GM23338 (cell line): ENCODE data around the gene RBM19. TPM values are rescaled to one million over a fixed set of nuclear protein-coding genes. Genes with fewer than 3 reads are reported as not detected.

Experiments
- ATAC-seq: fragments of 200-7000 bp; cut with Tn5 transposase; 3 replicates; pipeline ENCODE4 v1.9.1; 2020
- DNase-seq: peaks from one replicate; pipeline ENCODE4 v3.0.0-alpha.2; 2015; ENCODE audit warnings: low spot score
- H2AFZ ChIP-seq: fragments of 200-600 bp; sonication (generic); 2 replicates; pipeline ENCODE4 v1.8.0; 2016; ENCODE audit warnings: antibody characterized with exemption, mild to moderate bottlenecking, moderate library complexity
- H3F3A ChIP-seq: fragments of 200-600 bp; sonication (generic); replicated peaks from 2 replicates; pipeline ENCODE4 v1.8.0; 2017; ENCODE audit warnings: antibody characterized with exemption, mixed run types, low read depth
- H3K27ac ChIP-seq: fragments of 200-600 bp; sonication (generic); 2 replicates; pipeline ENCODE4 v1.6.1; 2016; ENCODE audit warnings: low read depth
- H3K27me3 ChIP-seq: fragments of 200-600 bp; sonication (generic); 2 replicates; pipeline ENCODE4 v1.8.0; 2016; ENCODE audit warnings: mild to moderate bottlenecking, mixed run types, moderate library complexity; ENCODE audit not compliant: insufficient read depth
- H3K36me3 ChIP-seq: fragments of 200-600 bp; sonication (generic); 2 replicates; pipeline ENCODE4 v1.8.0; 2016; ENCODE audit warnings: mild to moderate bottlenecking; ENCODE audit not compliant: insufficient read depth
- H3K4me1 ChIP-seq: fragments of 200-600 bp; sonication (generic); 2 replicates; pipeline ENCODE4 v1.8.0; 2016; ENCODE audit warnings: mild to moderate bottlenecking, moderate library complexity; ENCODE audit not compliant: insufficient read depth
- H3K4me2 ChIP-seq: fragments of 200-600 bp; sonication (generic); 2 replicates; pipeline ENCODE4 v1.7.1; 2017; ENCODE audit warnings: mixed run types
- H3K4me3 ChIP-seq: fragments of 200-600 bp; sonication (generic); 2 replicates; pipeline ENCODE4 v1.6.1; 2016; ENCODE audit warnings: mixed run types
- H3K79me2 ChIP-seq: fragments of 200-600 bp; sonication (generic); replicated peaks from 2 replicates; pipeline ENCODE4 v1.8.0; 2017; ENCODE audit warnings: mild to moderate bottlenecking; ENCODE audit not compliant: insufficient read depth
- H3K9me2 ChIP-seq: fragments of 200-600 bp; sonication (generic); 2 replicates; pipeline ENCODE4 v1.8.0; 2017; ENCODE audit not compliant: insufficient read depth
- H4K20me1 ChIP-seq: fragments of 200-600 bp; sonication (generic); replicated peaks from 2 replicates; pipeline ENCODE4 v1.8.0; 2017; ENCODE audit warnings: mild to moderate bottlenecking; ENCODE audit not compliant: insufficient read depth
- H3K27ac Mint-ChIP-seq: 2 replicates; pipeline ENCODE4 v1.8.0; 2020; ENCODE audit warnings: inconsistent platforms, mild to moderate bottlenecking, moderate library complexity, mixed read lengths
- H3K27me3 Mint-ChIP-seq: 3 replicates; pipeline ENCODE4 v1.8.0; 2022; ENCODE audit warnings: low read depth, mild to moderate bottlenecking, moderate library complexity, mixed read lengths, inconsistent platforms; ENCODE audit not compliant: insufficient read depth, poor library complexity
- H3K36me3 Mint-ChIP-seq: 3 replicates; pipeline ENCODE4 v1.8.0; 2021; ENCODE audit warnings: low read depth, mild to moderate bottlenecking, inconsistent platforms, moderate library complexity, mixed read lengths
- H3K4me1 Mint-ChIP-seq: 3 replicates; pipeline ENCODE4 v1.8.0; 2020; ENCODE audit warnings: mild to moderate bottlenecking, inconsistent platforms, mixed read lengths
- H3K4me3 Mint-ChIP-seq: 3 replicates; pipeline ENCODE4 v1.8.0; 2021; ENCODE audit warnings: moderate library complexity, mild to moderate bottlenecking, inconsistent platforms, mixed read lengths
- H3K9me3 Mint-ChIP-seq: 3 replicates; pipeline ENCODE4 v1.8.0; 2020; ENCODE audit warnings: moderate library complexity, mild to moderate bottlenecking, inconsistent platforms, mixed read lengths
- CREB1 ChIP-seq: fragments of 250-450 bp; sonication (Bioruptor Pico); IDR thresholded peaks from 2 replicates; pipeline ENCODE4 v1.5.0; 2020; ENCODE audit warnings: low read depth, mild to moderate bottlenecking, moderate library complexity
- EZH2 ChIP-seq: fragments of 200-600 bp; sonication (generic); IDR thresholded peaks from one replicate; pipeline ENCODE4 v1.8.0; 2017; ENCODE audit warnings: antibody characterized with exemption, mild to moderate bottlenecking, low read depth; ENCODE audit not compliant: unreplicated experiment
- EZH2phosphoT487 ChIP-seq: fragments of 200-600 bp; sonication (generic); IDR thresholded peaks from one replicate; pipeline ENCODE4 v1.8.1; 2018; ENCODE audit warnings: antibody characterized with exemption; ENCODE audit not compliant: unreplicated experiment
- JUNB ChIP-seq: IDR thresholded peaks from one replicate; pipeline ENCODE4 v1.6.1; 2016; ENCODE audit warnings: antibody characterized with exemption; ENCODE audit not compliant: unreplicated experiment
- NANOG ChIP-seq: IDR thresholded peaks from 2 replicates; pipeline ENCODE4 v1.6.1; 2016; ENCODE audit warnings: antibody characterized with exemption, borderline replicate concordance
- POLR2AphosphoS5 ChIP-seq: IDR thresholded peaks from 2 replicates; pipeline ENCODE4 v1.6.1; 2016; ENCODE audit warnings: antibody characterized with exemption, low read depth
- STAT1 ChIP-seq: IDR thresholded peaks from one replicate; pipeline ENCODE4 v1.6.1; 2016; ENCODE audit warnings: antibody characterized with exemption; ENCODE audit not compliant: unreplicated experiment
- ZNF114 ChIP-seq: fragments of 250-450 bp; sonication (Bioruptor Pico); IDR thresholded peaks from 2 replicates; pipeline ENCODE4 v1.5.0; 2020; ENCODE audit warnings: mild to moderate bottlenecking, moderate library complexity
- ZNF331 ChIP-seq: fragments of 250-450 bp; sonication (Bioruptor Pico); IDR thresholded peaks from 2 replicates; pipeline ENCODE4 v1.5.0; 2020; ENCODE audit warnings: low read depth, mild to moderate bottlenecking, moderate library complexity
- ZNF462 ChIP-seq: fragments of 250-450 bp; sonication (Bioruptor Pico); IDR thresholded peaks from 2 replicates; pipeline ENCODE4 v1.5.0; 2020; ENCODE audit warnings: mild to moderate bottlenecking, moderate library complexity
- polyA plus RNA-seq: library from polyadenylated mRNA; unstranded; fragments of >200 nt; fragmentation: Nextera tagmentation; extraction: Ambion mirVana; gene quantifications from 2 replicates; pipeline ENCODE4 v1.2.1, GENCODE V29; 2016
- total RNA-seq: library from RNA; depleted of rRNA; stranded (reverse); fragments of >200 nt; shearing (Covaris generic); gene quantifications from 2 replicates; pipeline ENCODE4 v1.2.3, GENCODE V29; 2014
- TF ChIP-seq, protein P1 (sequence below): IDR thresholded peaks from one replicate; pipeline ENCODE4 v1.6.1; 2018; ENCODE audit warnings: antibody characterized with exemption; ENCODE audit not compliant: unreplicated experiment

RBM19 gene
- total and polyA plus RNA-seq, 2 experiments from 2014 or later: 43.4 to 56.7 TPM

DNA sequence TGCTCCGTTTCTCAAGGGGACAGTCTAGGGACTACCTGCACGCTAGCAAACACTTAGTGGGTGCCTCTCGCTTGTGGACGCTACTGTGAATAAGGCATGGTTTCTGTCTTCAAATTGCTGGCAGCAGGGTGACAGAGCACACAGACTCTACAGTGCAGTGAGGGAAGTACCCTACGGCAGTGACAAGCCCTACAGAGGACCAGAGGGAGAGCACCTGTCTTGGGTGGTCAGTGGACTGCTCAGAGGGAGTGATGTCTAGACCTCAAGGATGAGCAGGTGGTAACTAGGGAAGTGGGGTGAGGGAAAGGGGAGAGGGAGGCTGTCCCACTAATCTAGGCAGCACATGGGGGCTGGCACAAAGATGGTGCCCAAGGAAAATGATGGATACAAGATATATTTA, 160.5 kb downstream of the RBM19 start:
- Histone ChIP-seq H3K27me3 (no peaks in the 10 kb centered on the region), H3K4me2 (no peak overlapping the region), H3F3A (no peaks in the 10 kb centered on the region), H3K79me2 (no peaks in the 10 kb centered on the region), H3K4me3 (no peak overlapping the region), H3K9me2 (no peaks in the 10 kb centered on the region), H3K27ac (no peak overlapping the region), H3K4me1 (no peaks in the 10 kb centered on the region), H4K20me1 (no peaks in the 10 kb centered on the region), H2AFZ (no peak overlapping the region), H3K36me3 (no peaks in the 10 kb centered on the region)
- TF ChIP-seq POLR2AphosphoS5: no peak
- no peaks in the 10 kb centered on the region; the same call in 2 of the 3 replicates for H3K9me3 Mint-ChIP-seq
- DNase-seq (no peak), ATAC-seq (no peak)
- H3K27ac Mint-ChIP-seq: no peak overlapping the region
- H3K36me3 Mint-ChIP-seq: peaks cover 5% of the 10 kb centered on the region; the same call in 1 of the 3 replicates
- H3K4me1 Mint-ChIP-seq: peaks cover 13% of the 10 kb centered on the region; the same call in 1 of the 3 replicates
- H3K4me3 Mint-ChIP-seq: no peak overlapping the region
- H3K27me3 Mint-ChIP-seq: peaks cover 8% of the 10 kb centered on the region

DNA sequence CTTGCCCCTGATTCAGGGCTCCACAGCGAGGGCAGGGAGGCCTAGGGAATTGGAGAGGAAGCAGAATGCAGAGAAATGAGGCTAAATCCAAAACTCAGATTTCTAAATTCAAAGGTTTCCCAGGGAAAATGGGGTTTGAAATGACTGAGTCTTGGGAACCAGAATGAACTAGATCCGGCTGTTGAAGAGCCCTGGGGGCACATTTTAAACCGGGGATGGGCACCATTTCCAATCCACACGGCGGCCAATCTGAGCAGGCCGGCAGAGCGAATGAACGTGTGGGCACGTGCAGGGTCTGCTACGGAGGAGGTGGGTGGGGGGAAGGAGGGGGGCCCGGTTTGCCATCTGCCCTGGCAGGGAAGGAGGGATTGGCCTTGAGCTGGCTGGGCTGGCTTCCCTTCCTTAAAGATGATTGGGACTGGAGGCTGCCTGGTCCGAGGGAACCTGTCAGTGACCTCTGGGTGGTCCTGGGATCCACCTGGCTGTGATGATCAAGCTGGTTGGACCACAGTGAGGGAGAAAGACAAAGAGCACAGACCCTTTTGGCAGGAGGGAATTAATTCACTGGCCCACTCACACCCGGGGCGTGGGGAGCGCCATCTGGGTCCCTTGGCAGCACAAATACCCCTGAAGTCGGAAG, 161.0 kb downstream of the RBM19 start:
- no peaks in the 10 kb centered on the region for H4K20me1 ChIP-seq
- H3K36me3 Mint-ChIP-seq: peaks cover 5% of the 10 kb centered on the region; the same call in 1 of the 3 replicates
- H2AFZ ChIP-seq: no peak overlapping the region
- H3K4me3 ChIP-seq: no peak overlapping the region
- H3F3A ChIP-seq: no peaks in the 10 kb centered on the region
- no peak overlapping the region for H3K4me3 Mint-ChIP-seq
- no peaks in the 10 kb centered on the region for H3K9me2 ChIP-seq
- peaks cover 13% of the 10 kb centered on the region; the same call in 1 of the 3 replicates for H3K4me1 Mint-ChIP-seq
- TF ChIP-seq ZNF462 (CRISPR knock-in tag) (no peak), CREB1 (CRISPR knock-in tag) (no peak), ZNF331 (CRISPR knock-in tag) (no peak), EZH2 (no peak), EZH2phosphoT487 (no peak), ZNF114 (CRISPR knock-in tag) (no peak), NANOG (no peak), POLR2AphosphoS5 (no peak), STAT1 (no peak), JUNB (no peak)
- TF ChIP-seq, protein P1, sequence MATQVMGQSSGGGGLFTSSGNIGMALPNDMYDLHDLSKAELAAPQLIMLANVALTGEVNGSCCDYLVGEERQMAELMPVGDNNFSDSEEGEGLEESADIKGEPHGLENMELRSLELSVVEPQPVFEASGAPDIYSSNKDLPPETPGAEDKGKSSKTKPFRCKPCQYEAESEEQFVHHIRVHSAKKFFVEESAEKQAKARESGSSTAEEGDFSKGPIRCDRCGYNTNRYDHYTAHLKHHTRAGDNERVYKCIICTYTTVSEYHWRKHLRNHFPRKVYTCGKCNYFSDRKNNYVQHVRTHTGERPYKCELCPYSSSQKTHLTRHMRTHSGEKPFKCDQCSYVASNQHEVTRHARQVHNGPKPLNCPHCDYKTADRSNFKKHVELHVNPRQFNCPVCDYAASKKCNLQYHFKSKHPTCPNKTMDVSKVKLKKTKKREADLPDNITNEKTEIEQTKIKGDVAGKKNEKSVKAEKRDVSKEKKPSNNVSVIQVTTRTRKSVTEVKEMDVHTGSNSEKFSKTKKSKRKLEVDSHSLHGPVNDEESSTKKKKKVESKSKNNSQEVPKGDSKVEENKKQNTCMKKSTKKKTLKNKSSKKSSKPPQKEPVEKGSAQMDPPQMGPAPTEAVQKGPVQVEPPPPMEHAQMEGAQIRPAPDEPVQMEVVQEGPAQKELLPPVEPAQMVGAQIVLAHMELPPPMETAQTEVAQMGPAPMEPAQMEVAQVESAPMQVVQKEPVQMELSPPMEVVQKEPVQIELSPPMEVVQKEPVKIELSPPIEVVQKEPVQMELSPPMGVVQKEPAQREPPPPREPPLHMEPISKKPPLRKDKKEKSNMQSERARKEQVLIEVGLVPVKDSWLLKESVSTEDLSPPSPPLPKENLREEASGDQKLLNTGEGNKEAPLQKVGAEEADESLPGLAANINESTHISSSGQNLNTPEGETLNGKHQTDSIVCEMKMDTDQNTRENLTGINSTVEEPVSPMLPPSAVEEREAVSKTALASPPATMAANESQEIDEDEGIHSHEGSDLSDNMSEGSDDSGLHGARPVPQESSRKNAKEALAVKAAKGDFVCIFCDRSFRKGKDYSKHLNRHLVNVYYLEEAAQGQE: no peak
- no peak overlapping the region for H3K4me2 ChIP-seq
- H3K36me3 ChIP-seq: no peaks in the 10 kb centered on the region
- no peaks in the 10 kb centered on the region; the same call in 2 of the 3 replicates for H3K9me3 Mint-ChIP-seq
- H3K4me1 ChIP-seq: no peaks in the 10 kb centered on the region
- ATAC-seq (no peak), DNase-seq (no peak)
- H3K27ac Mint-ChIP-seq: no peak overlapping the region
- H3K27me3 ChIP-seq: no peaks in the 10 kb centered on the region
- H3K27ac ChIP-seq: no peak overlapping the region
- H3K27me3 Mint-ChIP-seq: peaks cover 8% of the 10 kb centered on the region
- no peaks in the 10 kb centered on the region for H3K79me2 ChIP-seq
